ENCODE data around the gene AMH. TPM values are rescaled to one million over a fixed set of nuclear protein-coding genes. Genes with fewer than 3 reads are reported as not detected.

The AMH gene
- total and polyA plus RNA-seq, 2 of the 4 experiments (the other 2 are of a cell fraction): 0.86 TPM; not detected in 1

DNA sequence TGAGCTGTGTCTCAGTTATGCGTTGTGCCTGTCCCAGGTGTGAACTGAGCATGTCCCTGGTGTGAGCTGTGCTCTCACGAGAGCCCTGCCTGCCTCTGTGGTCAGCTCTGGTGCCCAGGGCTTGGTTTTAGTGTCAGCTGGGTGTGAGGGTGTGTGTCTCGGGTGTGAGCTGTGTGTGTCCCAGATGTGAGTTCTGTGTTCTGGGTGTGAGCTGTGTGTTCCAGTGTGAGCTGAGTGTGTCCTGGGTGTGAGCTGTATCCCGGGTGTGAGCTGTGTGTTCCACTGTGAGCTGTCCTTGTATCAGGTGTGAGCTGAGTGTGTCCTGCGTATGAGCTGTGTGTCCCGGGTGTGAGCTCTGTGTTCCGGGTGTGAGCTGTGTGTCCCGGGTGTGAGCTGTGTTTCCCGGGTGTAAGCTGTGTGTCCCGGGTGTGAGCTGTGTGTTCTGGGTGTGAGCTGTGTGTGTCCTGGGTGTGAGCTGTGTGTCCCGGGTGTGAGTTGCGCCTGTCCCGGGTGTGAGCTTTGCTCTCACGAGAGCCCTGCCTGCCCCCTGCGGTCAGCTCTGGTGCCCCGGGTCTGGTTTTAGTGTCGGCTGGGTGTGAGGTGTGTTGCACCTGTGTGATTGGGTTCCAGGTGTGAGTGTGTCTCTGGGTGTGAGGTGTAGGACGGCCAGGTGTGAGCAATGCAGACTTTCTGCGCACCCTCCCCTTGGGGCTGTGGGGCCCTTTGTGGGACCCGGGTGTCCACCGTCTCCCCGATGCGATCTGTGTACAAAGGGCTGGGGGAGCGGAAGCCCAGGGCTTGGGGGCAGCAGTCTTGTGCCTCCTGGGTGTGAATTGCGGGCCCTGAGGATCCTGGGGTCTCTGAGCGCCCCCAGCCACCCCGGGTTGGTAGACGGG lies 39.9 kb downstream of the AMH start:
- no peak overlapping the region for H3K4ac ChIP-seq (ENCODE audit: low read depth, low read length)
- H2AK5ac ChIP-seq (ENCODE audit: low read depth, low read length): no peak overlapping the region
- no peak overlapping the region for H3K14ac ChIP-seq (replicated peaks; ENCODE audit: low read depth, low read length)
- no peak overlapping the region for H3K18ac ChIP-seq (ENCODE audit: low read depth, low read length)
- H3K4me3 ChIP-seq (ENCODE audit: insufficient read depth, low read depth, low read length): no peak overlapping the region
- no TSS peak for BruUV-seq (replicated peaks)
- no peak for DNase-seq
- TF ChIP-seq POLR2A (IDR thresholded peaks at IDR 0.05; ENCODE audit: low read depth, low read length) (no peak), CEBPB (IDR thresholded peaks at IDR 0.05; ENCODE audit: low read depth, low read length) (no peak), FOS (IDR thresholded peaks at IDR 0.05; ENCODE audit: low read depth, low read length) (no peak), RAD21 (IDR thresholded peaks at IDR 0.05; ENCODE audit: low read length) (no peak), MXI1 (IDR thresholded peaks at IDR 0.05; ENCODE audit: borderline replicate concordance, low read depth, low read length) (no peak), BHLHE40 (IDR thresholded peaks at IDR 0.05; ENCODE audit: low read depth, low read length) (no peak), MAZ (IDR thresholded peaks at IDR 0.05; ENCODE audit: borderline replicate concordance, low read depth, low read length) (no peak), RFX5 (IDR thresholded peaks at IDR 0.05; ENCODE audit: low read depth, low read length) (no peak)
- TF ChIP-seq, protein P1, sequence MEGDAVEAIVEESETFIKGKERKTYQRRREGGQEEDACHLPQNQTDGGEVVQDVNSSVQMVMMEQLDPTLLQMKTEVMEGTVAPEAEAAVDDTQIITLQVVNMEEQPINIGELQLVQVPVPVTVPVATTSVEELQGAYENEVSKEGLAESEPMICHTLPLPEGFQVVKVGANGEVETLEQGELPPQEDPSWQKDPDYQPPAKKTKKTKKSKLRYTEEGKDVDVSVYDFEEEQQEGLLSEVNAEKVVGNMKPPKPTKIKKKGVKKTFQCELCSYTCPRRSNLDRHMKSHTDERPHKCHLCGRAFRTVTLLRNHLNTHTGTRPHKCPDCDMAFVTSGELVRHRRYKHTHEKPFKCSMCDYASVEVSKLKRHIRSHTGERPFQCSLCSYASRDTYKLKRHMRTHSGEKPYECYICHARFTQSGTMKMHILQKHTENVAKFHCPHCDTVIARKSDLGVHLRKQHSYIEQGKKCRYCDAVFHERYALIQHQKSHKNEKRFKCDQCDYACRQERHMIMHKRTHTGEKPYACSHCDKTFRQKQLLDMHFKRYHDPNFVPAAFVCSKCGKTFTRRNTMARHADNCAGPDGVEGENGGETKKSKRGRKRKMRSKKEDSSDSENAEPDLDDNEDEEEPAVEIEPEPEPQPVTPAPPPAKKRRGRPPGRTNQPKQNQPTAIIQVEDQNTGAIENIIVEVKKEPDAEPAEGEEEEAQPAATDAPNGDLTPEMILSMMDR (conservative IDR thresholded peaks at IDR 0.05; ENCODE audit: low read depth, low read length): no peak
- H3K9me1 ChIP-seq (ENCODE audit: insufficient read depth, low read length): no peaks in the 10 kb centered on the region
- H3K4me1 ChIP-seq (ENCODE audit: control insufficient read depth, insufficient read depth, low read length): peaks cover 5% of the 10 kb centered on the region
- H3K9ac ChIP-seq (ENCODE audit: low read depth, low read length): no peak overlapping the region
- POLR2A ChIA-PET (ENCODE audit: unreplicated experiment): interaction anchor here (0.6 kb wide), 1 partner anchor 137 kb away, joined by 5 read pairs; no protein-coding TSS in a partner anchor
- H2AK9ac ChIP-seq (replicated peaks; ENCODE audit: low read depth, low read length, poor library complexity): peak overlapping the region; percentile 37
- H2BK15ac ChIP-seq (ENCODE audit: low read depth, low read length): no peak overlapping the region
- ATAC-seq (ENCODE audit: low read depth): no peak
- no peak overlapping the region for H2BK120ac ChIP-seq (ENCODE audit: low read depth, low read length)
- H2AFZ ChIP-seq (replicated peaks; ENCODE audit: low read length, poor library complexity): no peak overlapping the region
- H2BK5ac ChIP-seq (ENCODE audit: low read depth, low read length, poor library complexity, severe bottlenecking): no peak overlapping the region
- H4K5ac ChIP-seq (ENCODE audit: low read depth, low read length): no peak overlapping the region
- in situ Hi-C loops (cut with MboI; ENCODE audit: low sequenced_read_pairs) (no loop called here), intact Hi-C loops (cut with micrococcal nuclease) (no loop called here), dilution Hi-C loops (cut with HindIII; ENCODE audit: low sequenced_read_pairs, unreplicated experiment) (no loop called here)
- H4K8ac ChIP-seq (ENCODE audit: low read depth in 2 of 2, low read length in 2 of 2): no peak overlapping the region
- no peak overlapping the region for H3K4me2 ChIP-seq (ENCODE audit: low read depth, low read length)
- no peak overlapping the region for H3K56ac ChIP-seq (ENCODE audit: extremely low read depth, insufficient read depth, low read length)
- H3K36me3 ChIP-seq (ENCODE audit: control insufficient read depth, insufficient read depth, low read length): no peaks in the 10 kb centered on the region
- H3K9me3 ChIP-seq (ENCODE audit: control insufficient read depth, insufficient read depth, low read length): no peaks in the 10 kb centered on the region
- H3K27me3 ChIP-seq (ENCODE audit: control insufficient read depth, insufficient read depth, low read length): peaks cover 65% of the 10 kb centered on the region
- H4K20me1 ChIP-seq (ENCODE audit: insufficient read depth, low read length): peaks cover 26% of the 10 kb centered on the region
- no peak overlapping the region for H2BK20ac ChIP-seq (ENCODE audit: low read depth, low read length)
- CTCF ChIA-PET: no interaction called here
- no peak overlapping the region for H4K91ac ChIP-seq (ENCODE audit: insufficient read depth, low read depth, low read length)
- 67% methylated on average over 10 of the region's 28 CpGs; no CpG with 5 or more reads in 1 of the 2 experiments for WGBS, 2 experiments (ENCODE audit: extremely low coverage in 2 of 2, insufficient read length in 1 of 2)
- H3K27ac ChIP-seq (ENCODE audit: insufficient read depth, low read length): no peak overlapping the region
- H3K79me1 ChIP-seq (ENCODE audit: low read depth in 1 of 2, low read length in 2 of 2): no peaks in the 10 kb centered on the region
- H3K23ac ChIP-seq (ENCODE audit: low read depth, low read length): 0 out of 2 replicates have a peak overlapping the region, but pooled peaks have one; percentile 24

All from IMR-90 (cell line).